H9 (cell line): Measurements from ENCODE around the gene KPTN. TPM values are rescaled to one million over a fixed set of nuclear protein-coding genes. Genes with fewer than 3 reads are reported as not detected.

Experiments
- DNase-seq: peaks from one replicate; pipeline ENCODE4 v3.0.0-alpha.2; 2017
- H2AFZ ChIP-seq: one replicate; pipeline ENCODE4 v1.6.1; 2013; ENCODE audit warnings: mild to moderate bottlenecking, low read length, control low read depth, moderate library complexity
- H2AK5ac ChIP-seq: 2 replicates; pipeline ENCODE4 v1.6.1; 2013; ENCODE audit warnings: low read length, control low read depth, mixed read lengths; ENCODE audit not compliant: insufficient read length
- H2BK120ac ChIP-seq: one replicate; pipeline ENCODE4 v1.6.1; 2013; ENCODE audit warnings: low read depth, mild to moderate bottlenecking, low read length, control low read depth, inconsistent platforms; ENCODE audit not compliant: poor library complexity, severe bottlenecking
- H2BK12ac ChIP-seq: 2 replicates; pipeline ENCODE4 v1.6.1; 2013; ENCODE audit warnings: low read length, control low read depth, mixed read lengths, low read depth; ENCODE audit not compliant: insufficient read length
- H2BK15ac ChIP-seq: 2 replicates; pipeline ENCODE4 v1.6.1; 2013; ENCODE audit warnings: low read depth, low read length, control low read depth
- H2BK20ac ChIP-seq: one replicate; pipeline ENCODE4 v1.6.1; 2013; ENCODE audit warnings: low read depth, mild to moderate bottlenecking, low read length, control low read depth, inconsistent platforms; ENCODE audit not compliant: poor library complexity, severe bottlenecking
- H2BK5ac ChIP-seq: 2 replicates; pipeline ENCODE4 v1.6.1; 2013; ENCODE audit warnings: low read length, control low read depth, mixed read lengths; ENCODE audit not compliant: insufficient read length
- H3K14ac ChIP-seq: 2 replicates; pipeline ENCODE4 v1.6.1; 2013; ENCODE audit warnings: low read length, control low read depth; ENCODE audit not compliant: insufficient read depth
- H3K18ac ChIP-seq: 2 replicates; pipeline ENCODE4 v1.6.1; 2013; ENCODE audit warnings: low read depth, mild to moderate bottlenecking, mixed read lengths, low read length, control low read depth; ENCODE audit not compliant: insufficient read length
- H3K23ac ChIP-seq: 2 replicates; pipeline ENCODE4 v1.6.1; 2013; ENCODE audit warnings: low read length, control low read depth, mixed read lengths, low read depth; ENCODE audit not compliant: insufficient read length
- H3K23me2 ChIP-seq: 2 replicates; pipeline ENCODE4 v1.6.1; 2013; ENCODE audit warnings: low read depth, mild to moderate bottlenecking, mixed read lengths, low read length, control low read depth; ENCODE audit not compliant: insufficient read length, poor library complexity, severe bottlenecking
- H3K27ac ChIP-seq: 2 replicates; pipeline ENCODE4 v1.5.1; 2013; ENCODE audit warnings: low read length, control low read depth, mixed read lengths, low read depth; ENCODE audit not compliant: insufficient read length
- H3K27me3 ChIP-seq: 2 replicates; pipeline ENCODE4 v1.6.1; 2013; ENCODE audit warnings: low read length, control low read depth, inconsistent platforms; ENCODE audit not compliant: insufficient read depth
- H3K4ac ChIP-seq: 2 replicates; pipeline ENCODE4 v1.6.1; 2013; ENCODE audit warnings: low read depth, mild to moderate bottlenecking, control low read depth, inconsistent platforms, low read length, moderate library complexity
- H3K4me1 ChIP-seq: 2 replicates; pipeline ENCODE4 v1.6.1; 2013; ENCODE audit warnings: low read length, control low read depth, inconsistent platforms; ENCODE audit not compliant: insufficient read depth
- H3K4me2 ChIP-seq: 2 replicates; pipeline ENCODE4 v1.6.1; 2013; ENCODE audit warnings: low read length, control low read depth, mixed read lengths; ENCODE audit not compliant: insufficient read length, insufficient read depth
- H3K56ac ChIP-seq: 2 replicates; pipeline ENCODE4 v1.6.1; 2013; ENCODE audit warnings: low read depth, mild to moderate bottlenecking, mixed read lengths, low read length, control low read depth; ENCODE audit not compliant: insufficient read length
- H3K79me1 ChIP-seq: 2 replicates; pipeline ENCODE4 v1.6.1; 2013; ENCODE audit warnings: low read depth, mild to moderate bottlenecking, moderate library complexity, low read length, control low read depth, inconsistent platforms; ENCODE audit not compliant: insufficient read depth, poor library complexity, severe bottlenecking
- H3K79me2 ChIP-seq: 2 replicates; pipeline ENCODE4 v1.6.1; 2013; ENCODE audit warnings: low read length, control low read depth, inconsistent platforms; ENCODE audit not compliant: insufficient read depth
- H3K9ac ChIP-seq: 2 replicates; pipeline ENCODE4 v1.6.1; 2013; ENCODE audit warnings: low read length, control low read depth, mixed read lengths; ENCODE audit not compliant: insufficient read length; ENCODE audit errors: extremely low read depth
- H3K9me3 ChIP-seq: one replicate; pipeline ENCODE4 v1.6.1; 2013; ENCODE audit warnings: low read depth, low read length, inconsistent platforms; ENCODE audit not compliant: control insufficient read depth
- H3T11ph ChIP-seq: one replicate; pipeline ENCODE4 v1.6.1; 2013; ENCODE audit warnings: mild to moderate bottlenecking, low read length, control low read depth, inconsistent platforms
- H4K20me1 ChIP-seq: one replicate; pipeline ENCODE4 v1.6.1; 2013; ENCODE audit not compliant: control insufficient read depth, insufficient read length, insufficient read depth
- H4K5ac ChIP-seq: 2 replicates; pipeline ENCODE4 v1.6.1; 2013; ENCODE audit warnings: low read depth, mild to moderate bottlenecking, mixed read lengths, low read length, control low read depth; ENCODE audit not compliant: insufficient read length
- H4K8ac ChIP-seq: replicated peaks from 2 replicates; pipeline ENCODE4 v1.6.1; 2013; ENCODE audit warnings: low read length, control low read depth, mixed read lengths, low read depth; ENCODE audit not compliant: insufficient read length
- H4K91ac ChIP-seq: 2 replicates; pipeline ENCODE4 v1.6.1; 2013; ENCODE audit warnings: low read depth, mild to moderate bottlenecking, moderate library complexity, mixed read lengths, low read length, control low read depth; ENCODE audit not compliant: insufficient read length
- H3K27ac Mint-ChIP-seq, 3 experiments: 2 replicates in 2 of 3; 3 replicates in 1 of 3; pipeline ENCODE4 v1.8.0; 2020 to 2021; ENCODE audit warnings: mixed read lengths in 3 of 3, mild to moderate bottlenecking in 1 of 3, moderate library complexity in 1 of 3
- H3K27me3 Mint-ChIP-seq: 2 replicates; pipeline ENCODE4 v1.8.0; 2021; ENCODE audit warnings: low read depth, mild to moderate bottlenecking, moderate library complexity, mixed read lengths
- H3K36me3 Mint-ChIP-seq, 3 experiments: 2 replicates in 2 of 3; 3 replicates in 1 of 3; pipeline ENCODE4 v1.8.0; 2020 to 2021; ENCODE audit warnings: low read depth in 3 of 3, mixed read lengths in 3 of 3; ENCODE audit not compliant: insufficient read depth in 1 of 3
- H3K4me1 Mint-ChIP-seq, 2 experiments: 2 replicates each; pipeline ENCODE4 v1.8.0; 2020; ENCODE audit warnings: mixed read lengths in 2 of 2
- H3K4me3 Mint-ChIP-seq, 2 experiments: 2 replicates in 1 of 2; 3 replicates in 1 of 2; pipeline ENCODE4 v1.8.0; 2020 to 2021; ENCODE audit warnings: mild to moderate bottlenecking in 2 of 2, mixed read lengths in 2 of 2, moderate library complexity in 1 of 2
- H3K9me3 Mint-ChIP-seq, 2 experiments: 2 replicates in 1 of 2; 3 replicates in 1 of 2; pipeline ENCODE4 v1.8.0; 2020; ENCODE audit warnings: mild to moderate bottlenecking in 2 of 2, mixed read lengths in 2 of 2, moderate library complexity in 1 of 2
- WGBS: extraction: QIAGEN DNeasy Blood & Tissue Kit; methylation state at CpG from one replicate; pipeline ENCODE4 v1.1.7; 2013; ENCODE audit warnings: missing lambda C conversion rate, low lambda C conversion rate, mixed read lengths; ENCODE audit not compliant: insufficient read length; ENCODE audit errors: extremely low coverage; 5-methylcytosine and 5-hydroxymethylcytosine counted together
- total RNA-seq: library from RNA; stranded (reverse); gene quantifications from 2 replicates; pipeline ENCODE4 v1.2.1, GENCODE V29; 2021
- TF ChIP-seq, protein P1 (sequence below): fragments of 200-600 bp; sonication (generic); conservative IDR thresholded peaks from 3 replicates; pipeline ENCODE4 v1.8.0; 2021; ENCODE audit warnings: antibody characterized with exemption, mild to moderate bottlenecking

KPTN gene
- total RNA-seq, 1 experiment from 2014 or later = 35.4 TPM

GRCh38 chr19:47427241-47428176 is 56.5 kb downstream of the KPTN start:
- Mint-ChIP-seq H3K4me3 (no peak overlapping the region; a peak in 1 of 5 replicates), H3K4me1 (peaks cover 15 to 29% of the 10 kb centered on the region in 2 experiments), H3K27me3 (peaks cover 55% of the 10 kb centered on the region), H3K27ac (no peak overlapping the region), H3K36me3 (no peaks in the 10 kb centered on the region; a peak in 1 of 7 replicates), H3K9me3 (no peaks in the 10 kb centered on the region)
- H2BK12ac ChIP-seq = no peak overlapping the region
- no peaks in the 10 kb centered on the region for H3K79me2 ChIP-seq
- no peak overlapping the region for H2BK20ac ChIP-seq
- no peak overlapping the region for H4K91ac ChIP-seq
- no peak overlapping the region for H3K18ac ChIP-seq
- H3K4ac ChIP-seq = no peak overlapping the region
- H3K9me3 ChIP-seq = no peaks in the 10 kb centered on the region
- no peak overlapping the region for H2BK15ac ChIP-seq
- no peak overlapping the region for H3K27ac ChIP-seq
- H3K56ac ChIP-seq = no peak overlapping the region
- no peak overlapping the region for H4K8ac ChIP-seq
- peaks cover 22% of the 10 kb centered on the region for H3K23me2 ChIP-seq
- H2AFZ ChIP-seq = no peak overlapping the region
- TF ChIP-seq, protein P1, sequence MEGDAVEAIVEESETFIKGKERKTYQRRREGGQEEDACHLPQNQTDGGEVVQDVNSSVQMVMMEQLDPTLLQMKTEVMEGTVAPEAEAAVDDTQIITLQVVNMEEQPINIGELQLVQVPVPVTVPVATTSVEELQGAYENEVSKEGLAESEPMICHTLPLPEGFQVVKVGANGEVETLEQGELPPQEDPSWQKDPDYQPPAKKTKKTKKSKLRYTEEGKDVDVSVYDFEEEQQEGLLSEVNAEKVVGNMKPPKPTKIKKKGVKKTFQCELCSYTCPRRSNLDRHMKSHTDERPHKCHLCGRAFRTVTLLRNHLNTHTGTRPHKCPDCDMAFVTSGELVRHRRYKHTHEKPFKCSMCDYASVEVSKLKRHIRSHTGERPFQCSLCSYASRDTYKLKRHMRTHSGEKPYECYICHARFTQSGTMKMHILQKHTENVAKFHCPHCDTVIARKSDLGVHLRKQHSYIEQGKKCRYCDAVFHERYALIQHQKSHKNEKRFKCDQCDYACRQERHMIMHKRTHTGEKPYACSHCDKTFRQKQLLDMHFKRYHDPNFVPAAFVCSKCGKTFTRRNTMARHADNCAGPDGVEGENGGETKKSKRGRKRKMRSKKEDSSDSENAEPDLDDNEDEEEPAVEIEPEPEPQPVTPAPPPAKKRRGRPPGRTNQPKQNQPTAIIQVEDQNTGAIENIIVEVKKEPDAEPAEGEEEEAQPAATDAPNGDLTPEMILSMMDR = peak; percentile 93
- H3K23ac ChIP-seq = no peak overlapping the region
- H2BK5ac ChIP-seq = no peak overlapping the region
- no peak overlapping the region for H4K5ac ChIP-seq
- no peak overlapping the region for H3K14ac ChIP-seq
- no peaks in the 10 kb centered on the region for H3K79me1 ChIP-seq
- peaks cover 11% of the 10 kb centered on the region; the same call in 1 of the 2 replicates for H3K27me3 ChIP-seq
- H3T11ph ChIP-seq = no peak overlapping the region
- no peak overlapping the region for H3K9ac ChIP-seq
- peak; percentile 94 for DNase-seq
- H2BK120ac ChIP-seq = no peak overlapping the region
- no peaks in the 10 kb centered on the region for H3K4me1 ChIP-seq
- H2AK5ac ChIP-seq = no peak overlapping the region
- H4K20me1 ChIP-seq = no peaks in the 10 kb centered on the region
- no CpG with 5 or more reads among the region's 17 CpGs for WGBS
- H3K4me2 ChIP-seq = peak overlapping the region; percentile 78

Other genes with a start within 250 kb of the KPTN start
- 34.4 and 36.9 TPM in 2 replicates for gene CCDC9, start 227.7 kb downstream of the KPTN start, total RNA-seq
- gene INAFM1, start 209.3 kb downstream of the KPTN start, total RNA-seq = 8.5 and 9.2 TPM in 2 replicates
- gene C5AR1, start 174.4 kb downstream of the KPTN start, total RNA-seq = 1.8 TPM in 2 replicates
- gene C5AR2, start 152.0 kb downstream of the KPTN start, total RNA-seq = not detected in 2 replicates
- gene DHX34, start 134.9 kb downstream of the KPTN start, total RNA-seq = 38.2 and 38.3 TPM in 2 replicates
- gene MEIS3, start 64.7 kb downstream of the KPTN start, total RNA-seq = 43.8 and 44.0 TPM in 2 replicates
- gene SLC8A2, start 12.3 kb downstream of the KPTN start, total RNA-seq = 10.7 and 11.3 TPM in 2 replicates
- 62.3 and 62.8 TPM in 2 replicates for gene NAPA, start 30.8 kb upstream of the KPTN start, total RNA-seq
- not detected in 2 replicates for gene ZNF541, start 88.9 kb upstream of the KPTN start, total RNA-seq
- gene BICRA, start 124.9 kb upstream of the KPTN start, total RNA-seq = 26.8 and 29.3 TPM in 2 replicates
- gene EHD2, start 229.2 kb upstream of the KPTN start, total RNA-seq = 18.7 and 19.7 TPM in 2 replicates